Germinal center (tissue), 1 donor: ENCODE data around the gene CFAP46.
"Not testable (repeated sequence)": the region's sequence is repeated elsewhere in the genome, so short reads cannot be mapped to it uniquely, and the experiment has no call there.

ENCODE experiments used
- DNase-seq: peaks from one replicate; pipeline ENCODE4 v3.0.0; 2012; ENCODE audit warnings: mixed read lengths, low spot score

Gene CFAP46

GRCh38 chr10:132912713-132913558, 29.4 kb downstream of the CFAP46 start:
- DNase-seq: no peak

GRCh38 chr10:132912225-132912712, 30.1 kb downstream of the CFAP46 start:
- DNase-seq: no peak

GRCh38 chr10:132911786-132912097, 30.6 kb downstream of the CFAP46 start:
- DNase-seq: no peak

GRCh38 chr10:132910901-132911785, 31.2 kb downstream of the CFAP46 start:
- no peak for DNase-seq

- DNase-seq: no peak
These were observed 32.0 kb downstream of the CFAP46 start for GRCh38 chr10:132910186-132910880.

- DNase-seq: no peak
These were observed 32.8 kb downstream of the CFAP46 start for GRCh38 chr10:132909491-132910071.

- no peak for DNase-seq
These were observed 33.6 kb downstream of the CFAP46 start for GRCh38 chr10:132908621-132909295.

- no peak for DNase-seq
These were observed 34.3 kb downstream of the CFAP46 start for GRCh38 chr10:132907821-132908620.

GRCh38 chr10:132906836-132907235, 35.5 kb downstream of the CFAP46 start:
- DNase-seq: no peak

- no peak for DNase-seq
These were observed 36.3 kb downstream of the CFAP46 start for GRCh38 chr10:132906106-132906505.

- DNase-seq: no peak
These were observed 36.7 kb downstream of the CFAP46 start for GRCh38 chr10:132905661-132906060.

GRCh38 chr10:132904814-132905649, 37.3 kb downstream of the CFAP46 start:
- no peak for DNase-seq

GRCh38 chr10:132904181-132904813, 38.1 kb downstream of the CFAP46 start:
- peak; percentile 64 for DNase-seq

- DNase-seq: not testable (repeated sequence)
These were observed 39.5 kb downstream of the CFAP46 start for GRCh38 chr10:132902656-132903575.

- DNase-seq: no peak
These were observed 41.0 kb downstream of the CFAP46 start for GRCh38 chr10:132901351-132901750.

GRCh38 chr10:132900211-132900756, 42.1 kb downstream of the CFAP46 start:
- no peak for DNase-seq

- no peak for DNase-seq
These were observed 42.7 kb downstream of the CFAP46 start for GRCh38 chr10:132899751-132900065.
